Stimulated activated CD4-positive, alpha-beta T cell treated with anti-CD3 and anti-CD28 coated beads, Interleukin-1b, Interleukin-23, amount 100 ng/mL, for 4 hours (primary cell): ENCODE results near the gene FMN1.

Source experiments
- DNase-seq, 2 donors: peaks; one replicate each; pipeline ENCODE4 v3.0.0-alpha.2; 2020; ENCODE audit warnings: low read depth in 2 of 2

Gene FMN1

GRCh38 chr15:32933236-32933635 is 261.3 kb downstream of the FMN1 start:
- DNase-seq, result no peak

DNA sequence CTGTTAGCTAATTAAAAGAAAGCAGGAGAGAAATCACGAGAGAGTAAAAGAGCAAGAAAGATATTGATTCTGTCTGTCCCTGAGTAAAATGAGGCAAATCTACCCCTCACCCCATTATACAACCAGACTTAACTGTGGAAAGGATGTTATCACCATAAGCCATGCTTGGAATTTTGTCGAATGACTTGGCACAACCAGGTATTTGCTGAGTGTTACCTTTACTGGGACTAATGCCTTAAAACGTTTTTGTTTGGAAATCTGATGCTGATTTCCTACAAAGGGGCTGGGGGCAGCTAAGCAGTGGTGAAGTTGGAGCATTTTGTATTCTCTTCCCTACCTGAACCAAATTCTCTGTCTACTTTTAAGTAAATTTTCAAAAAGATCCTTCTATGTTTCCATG is 265.6 kb downstream of the FMN1 start:
- no peak for DNase-seq

GRCh38 chr15:32927124-32927523 is 267.4 kb downstream of the FMN1 start:
- no peak for DNase-seq

GRCh38 chr15:32923176-32923575 is 271.3 kb downstream of the FMN1 start:
- DNase-seq, result no peak

- no peak for DNase-seq
Measured at GRCh38 chr15:32922541-32922940, 272.0 kb downstream of the FMN1 start.

GRCh38 chr15:32919749-32920414 is 274.6 kb downstream of the FMN1 start:
- DNase-seq, result no peak

DNA sequence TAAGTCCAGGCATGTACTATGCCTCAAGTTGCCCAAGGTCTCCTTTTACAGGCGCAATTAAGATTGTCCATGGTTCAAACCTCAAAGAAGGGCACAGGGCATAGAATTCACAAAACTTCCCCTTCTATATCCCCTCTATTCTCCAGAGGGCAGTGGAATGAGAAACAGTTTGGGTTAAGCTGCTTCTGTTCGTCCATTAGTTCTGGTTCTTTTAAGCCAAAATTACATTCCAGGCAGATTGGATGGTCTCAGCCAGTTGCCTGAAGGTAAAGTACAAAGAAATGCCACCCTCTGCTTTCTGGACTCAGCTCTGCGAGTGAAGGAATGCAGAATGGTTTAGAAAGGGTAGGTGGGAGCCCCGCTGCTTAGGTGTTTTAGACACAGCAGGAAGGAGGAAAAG is 276.0 kb downstream of the FMN1 start:
- no peak for DNase-seq

DNA sequence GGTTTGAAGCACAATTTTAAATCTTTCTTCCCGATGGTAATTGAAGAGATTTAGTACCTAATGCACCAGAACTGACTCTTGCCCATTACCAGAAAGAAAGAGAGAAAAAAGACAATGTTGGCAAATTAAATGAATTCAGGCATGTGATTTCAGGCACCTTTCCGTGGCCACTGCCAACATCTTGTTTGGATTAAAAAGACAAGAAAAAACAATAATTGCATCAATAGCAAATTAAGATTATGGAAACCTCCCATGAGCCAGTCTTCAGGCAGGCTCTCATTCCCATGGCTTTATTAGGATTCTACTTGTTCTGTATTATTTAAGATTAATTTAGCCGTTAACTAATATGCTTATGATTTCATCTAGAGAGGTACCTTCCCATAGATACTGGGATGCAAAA is 283.7 kb downstream of the FMN1 start:
- DNase-seq, result no peak

- no peak for DNase-seq
Measured at GRCh38 chr15:32909431-32909830, 285.1 kb downstream of the FMN1 start.

DNA sequence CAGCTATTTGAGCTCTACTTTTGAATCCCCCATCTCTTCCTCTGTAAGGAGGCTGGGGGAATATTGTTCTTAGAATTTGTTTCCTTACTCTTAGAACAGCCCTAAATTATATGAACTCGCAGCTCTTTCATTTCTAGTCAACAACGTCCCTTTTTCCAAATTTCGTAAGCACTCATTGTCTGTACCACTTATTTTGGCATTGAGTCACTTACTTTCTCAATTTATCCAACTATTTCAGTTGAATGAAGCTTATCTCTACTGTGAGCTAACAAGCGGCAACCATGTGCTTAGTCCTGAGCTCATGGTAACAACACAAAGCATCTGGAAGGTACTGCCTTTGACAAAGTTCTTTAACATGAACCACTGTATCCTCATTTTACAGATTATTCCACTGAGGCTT is 285.6 kb downstream of the FMN1 start:
- no peak for DNase-seq

GRCh38 chr15:32908135-32908801 is 286.2 kb downstream of the FMN1 start:
- no peak for DNase-seq

DNA sequence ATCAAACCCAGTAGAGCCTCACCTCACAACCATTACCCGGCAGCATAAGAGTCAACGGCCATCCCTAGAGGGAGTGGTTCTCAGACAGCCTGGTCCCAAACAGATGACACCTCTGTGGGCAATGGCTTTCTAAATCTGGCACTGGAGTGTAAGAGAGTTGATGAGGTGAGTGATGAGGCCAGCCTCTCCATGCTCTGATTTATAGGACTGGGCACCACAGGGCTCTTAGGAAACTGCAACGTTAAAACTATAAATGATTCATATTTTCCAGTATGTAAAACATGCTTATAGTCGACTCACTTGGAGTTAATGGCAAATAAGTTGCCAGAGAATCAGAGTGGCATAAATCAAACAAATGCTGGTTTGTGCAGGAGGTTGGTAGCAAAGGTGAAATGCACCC is 289.0 kb downstream of the FMN1 start:
- DNase-seq, result no peak

GRCh38 chr15:32904448-32904847 is 290.1 kb downstream of the FMN1 start:
- DNase-seq, result no peak

- DNase-seq, result no peak
Measured at GRCh38 chr15:32903591-32904290, 290.8 kb downstream of the FMN1 start.

- no peak for DNase-seq
Measured at GRCh38 chr15:32901995-32902394, 292.5 kb downstream of the FMN1 start.

GRCh38 chr15:32901192-32901591 is 293.3 kb downstream of the FMN1 start:
- DNase-seq, result no peak

DNA sequence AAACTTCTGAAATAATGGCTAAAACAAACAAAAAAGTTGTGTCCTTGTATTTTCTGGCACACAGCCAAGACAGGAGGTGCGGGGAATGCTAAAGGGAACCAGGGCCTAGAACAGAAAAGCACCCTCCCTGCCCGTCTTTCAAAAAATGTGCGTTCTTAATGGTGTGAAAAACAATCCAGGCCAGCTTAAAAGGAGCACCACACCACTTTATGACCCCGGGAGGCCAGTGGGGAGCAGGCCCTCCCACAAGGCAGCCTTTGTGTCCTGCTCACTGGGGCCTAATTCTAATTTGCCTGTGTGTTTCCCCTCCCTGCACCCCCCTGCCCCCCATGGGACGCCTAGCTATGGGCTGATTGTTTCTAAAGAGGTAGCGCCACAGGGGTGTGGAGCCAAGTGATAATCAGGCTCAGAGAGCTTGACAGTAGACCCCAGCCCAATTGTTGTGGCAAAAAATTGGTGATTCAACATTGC is 295.4 kb downstream of the FMN1 start:
- DNase-seq, result no peak

DNA sequence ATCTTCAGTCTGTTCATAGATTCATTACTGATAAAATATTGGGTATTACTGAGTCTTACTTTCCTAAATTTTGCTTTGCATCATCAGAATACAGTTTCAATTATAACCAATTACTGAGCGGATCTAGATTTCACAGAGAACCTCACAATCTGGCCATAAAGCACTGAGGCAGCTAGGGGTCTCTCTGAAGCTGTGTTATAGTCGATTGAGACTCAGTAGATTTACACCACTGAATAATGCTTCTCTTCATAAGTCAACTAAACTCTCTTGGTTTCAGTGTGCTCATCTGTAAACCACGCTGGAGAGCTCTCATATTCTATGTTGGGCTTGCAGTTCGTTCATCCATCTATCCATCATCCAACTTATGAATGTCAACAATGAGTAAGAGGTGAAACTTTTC is 296.1 kb downstream of the FMN1 start:
- no peak for DNase-seq

GRCh38 chr15:32893421-32893820 is 301.1 kb downstream of the FMN1 start:
- DNase-seq, result no peak

DNA sequence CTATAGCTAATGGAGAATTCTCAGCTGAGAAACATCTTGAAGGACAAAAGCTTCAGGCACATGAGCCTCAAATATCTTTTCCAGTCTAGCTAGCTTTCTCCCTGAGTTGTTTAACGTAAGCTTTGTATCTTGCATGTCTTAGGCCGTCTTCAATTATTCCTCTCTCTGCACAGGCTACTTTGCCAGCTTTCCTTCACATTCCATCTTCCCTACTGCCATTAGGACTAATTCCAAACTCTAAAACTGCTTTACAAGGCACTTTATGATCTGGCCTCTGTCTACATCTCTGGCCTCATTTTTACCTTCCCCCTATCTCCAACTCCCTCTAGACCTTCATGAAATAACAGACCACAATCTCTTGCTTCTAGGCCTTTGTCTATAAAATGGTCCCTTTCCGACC is 305.3 kb downstream of the FMN1 start:
- no peak for DNase-seq

- no peak for DNase-seq
Measured at GRCh38 chr15:32888221-32888761, 306.2 kb downstream of the FMN1 start.

DNA sequence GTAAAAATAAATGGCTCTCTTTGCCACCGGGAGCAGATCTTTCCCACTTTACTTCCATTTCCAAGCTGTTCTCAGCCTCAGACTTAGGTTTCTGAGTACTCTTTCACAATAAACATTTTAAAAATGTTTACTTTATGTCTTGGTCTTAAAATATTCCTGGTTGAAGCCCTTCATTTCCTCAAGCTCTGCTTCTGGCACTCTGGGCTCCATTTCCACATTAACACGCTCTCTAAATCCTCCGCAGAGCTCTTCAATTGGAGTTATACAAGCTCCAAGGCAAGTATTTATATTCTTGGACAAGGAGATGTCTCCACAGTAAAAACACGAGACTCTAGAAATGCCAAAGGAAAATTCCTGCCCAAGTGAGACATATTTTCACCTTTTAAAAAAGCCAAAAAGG is 307.4 kb downstream of the FMN1 start:
- no peak for DNase-seq

DNA sequence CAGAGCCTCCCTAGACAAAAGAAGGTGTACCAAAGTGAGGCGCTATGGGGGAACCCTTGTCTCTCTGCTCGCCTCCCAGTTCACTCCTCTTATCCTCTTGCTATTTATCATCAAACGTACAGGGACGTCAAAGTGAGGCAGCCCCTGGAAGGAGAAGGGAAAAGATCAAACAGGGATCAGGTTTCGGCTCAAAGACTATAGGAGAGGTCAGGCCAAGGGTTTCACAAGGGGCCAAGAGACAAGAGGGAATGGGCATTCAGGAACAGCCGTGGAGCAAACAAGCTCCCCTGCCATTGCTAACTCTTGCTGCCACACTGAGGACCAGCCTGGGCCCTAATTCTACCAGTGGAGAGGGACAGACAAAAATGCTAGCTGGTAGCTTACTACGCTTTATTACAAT is 308.1 kb downstream of the FMN1 start:
- DNase-seq, result no peak
